Thoracic aorta (tissue), 2 donors: Measurements from ENCODE around the gene IDNK. TPM values are rescaled to one million over a fixed set of nuclear protein-coding genes. Genes with fewer than 3 reads are reported as not detected.

ENCODE experiments used
- ATAC-seq: fragments of 150-250 bp; one replicate; pipeline ENCODE4 v1.8.0; 2017; ENCODE audit warnings: low read depth; ENCODE audit not compliant: insufficient number of reproducible peaks, low FRiP score
- DNase-seq: peaks from one replicate; pipeline ENCODE4 v3.0.0-alpha.2; 2020; ENCODE audit warnings: low spot score
- H3K27ac ChIP-seq, 2 donors: fragments of 200-600 bp; sonication (generic); 1 replicate in 1 of 2; 2 replicates in 1 of 2; pipeline ENCODE4 v1.5.1; 2016; ENCODE audit warnings: mild to moderate bottlenecking in 2 of 2, moderate library complexity in 2 of 2
- H3K27me3 ChIP-seq: fragments of 200-600 bp; sonication (generic); replicated peaks from 2 replicates; pipeline ENCODE4 v1.6.0; 2016; ENCODE audit warnings: mild to moderate bottlenecking; ENCODE audit not compliant: insufficient read depth
- H3K36me3 ChIP-seq: fragments of 200-600 bp; sonication (generic); one replicate; pipeline ENCODE4 v1.5.1; 2016
- H3K4me1 ChIP-seq, 2 donors: fragments of 200-600 bp; sonication (generic); 1 replicate in 1 of 2; 2 replicates in 1 of 2; pipeline versions ENCODE4 v1.5.1 to v1.6.0; 2016; ENCODE audit warnings: low read depth in 2 of 2, mild to moderate bottlenecking in 1 of 2; ENCODE audit not compliant: control insufficient read depth in 1 of 2
- H3K4me3 ChIP-seq: fragments of 200-600 bp; sonication (generic); 2 replicates; pipeline ENCODE4 v1.5.1; 2016; ENCODE audit warnings: mild to moderate bottlenecking
- H3K9me3 ChIP-seq: fragments of 200-600 bp; sonication (generic); 2 replicates; pipeline ENCODE4 v1.5.1; 2016
- total RNA-seq, 2 donors: library from RNA; depleted of rRNA; stranded (reverse); fragments of >200 nt; gene quantifications; one replicate each; pipeline versions ENCODE4 v1.1.0 to v1.2.3, GENCODE V29; 2016
- TF ChIP-seq, protein P1 (sequence below): fragments of 200-600 bp; sonication (generic); IDR thresholded peaks from one replicate; pipeline ENCODE4 v1.5.1; 2019; ENCODE audit warnings: antibody characterized with exemption

The IDNK gene
- total RNA-seq, 2 donors from 2014 or later, result 1.4 to 2.1 TPM

- DNase-seq (no peak), ATAC-seq (no peak)
- H3K27ac ChIP-seq, result no peak overlapping the region
- no peaks in the 10 kb centered on the region for H3K36me3 ChIP-seq
- H3K9me3 ChIP-seq, result no peaks in the 10 kb centered on the region
- no peaks in the 10 kb centered on the region for H3K27me3 ChIP-seq
- TF ChIP-seq, protein P1, sequence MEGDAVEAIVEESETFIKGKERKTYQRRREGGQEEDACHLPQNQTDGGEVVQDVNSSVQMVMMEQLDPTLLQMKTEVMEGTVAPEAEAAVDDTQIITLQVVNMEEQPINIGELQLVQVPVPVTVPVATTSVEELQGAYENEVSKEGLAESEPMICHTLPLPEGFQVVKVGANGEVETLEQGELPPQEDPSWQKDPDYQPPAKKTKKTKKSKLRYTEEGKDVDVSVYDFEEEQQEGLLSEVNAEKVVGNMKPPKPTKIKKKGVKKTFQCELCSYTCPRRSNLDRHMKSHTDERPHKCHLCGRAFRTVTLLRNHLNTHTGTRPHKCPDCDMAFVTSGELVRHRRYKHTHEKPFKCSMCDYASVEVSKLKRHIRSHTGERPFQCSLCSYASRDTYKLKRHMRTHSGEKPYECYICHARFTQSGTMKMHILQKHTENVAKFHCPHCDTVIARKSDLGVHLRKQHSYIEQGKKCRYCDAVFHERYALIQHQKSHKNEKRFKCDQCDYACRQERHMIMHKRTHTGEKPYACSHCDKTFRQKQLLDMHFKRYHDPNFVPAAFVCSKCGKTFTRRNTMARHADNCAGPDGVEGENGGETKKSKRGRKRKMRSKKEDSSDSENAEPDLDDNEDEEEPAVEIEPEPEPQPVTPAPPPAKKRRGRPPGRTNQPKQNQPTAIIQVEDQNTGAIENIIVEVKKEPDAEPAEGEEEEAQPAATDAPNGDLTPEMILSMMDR, result no peak
- no peak overlapping the region for H3K4me3 ChIP-seq
- no peaks in the 10 kb centered on the region for H3K4me1 ChIP-seq
These were observed 5.6 kb upstream of the IDNK start for GRCh38 chr9:83617299-83617698.

- H3K36me3 ChIP-seq, result no peaks in the 10 kb centered on the region
- ATAC-seq (no peak), DNase-seq (no peak)
- H3K4me1 ChIP-seq, result peaks cover 0 to 9% of the 10 kb centered on the region in 2 donors
- no peak overlapping the region for H3K27ac ChIP-seq
- H3K4me3 ChIP-seq, result no peak overlapping the region
- no peaks in the 10 kb centered on the region for H3K9me3 ChIP-seq
- H3K27me3 ChIP-seq, result no peaks in the 10 kb centered on the region
- TF ChIP-seq, protein P1, result peak; percentile 39
These were observed 1.9 kb upstream of the IDNK start for GRCh38 chr9:83620841-83621636.

- DNase-seq (no peak), ATAC-seq (no peak)
- H3K9me3 ChIP-seq, result no peaks in the 10 kb centered on the region
- TF ChIP-seq, protein P1, result no peak
- H3K4me3 ChIP-seq, result peak overlapping the region; percentile 82
- peaks cover 0 to 9% of the 10 kb centered on the region in 2 donors for H3K4me1 ChIP-seq
- no peaks in the 10 kb centered on the region for H3K27me3 ChIP-seq
- H3K27ac ChIP-seq, result peak overlapping the region; percentile 75 to 83
- H3K36me3 ChIP-seq, result peaks cover 4% of the 10 kb centered on the region
These were observed 457 bp upstream of the IDNK start for GRCh38 chr9:83622433-83622938.

GRCh38 chr9:83623679-83624076 is 735 bp downstream of the IDNK start:
- H3K9me3 ChIP-seq, result no peaks in the 10 kb centered on the region
- peaks cover 0 to 9% of the 10 kb centered on the region in 2 donors for H3K4me1 ChIP-seq
- no peaks in the 10 kb centered on the region for H3K27me3 ChIP-seq
- H3K27ac ChIP-seq, result peak overlapping the region; percentile 75 to 83
- no peak for DNase-seq
- peak overlapping the region; percentile 82 for H3K4me3 ChIP-seq
- ATAC-seq, result no peak
- TF ChIP-seq, protein P1, result no peak
- H3K36me3 ChIP-seq, result peaks cover 4% of the 10 kb centered on the region

DNA sequence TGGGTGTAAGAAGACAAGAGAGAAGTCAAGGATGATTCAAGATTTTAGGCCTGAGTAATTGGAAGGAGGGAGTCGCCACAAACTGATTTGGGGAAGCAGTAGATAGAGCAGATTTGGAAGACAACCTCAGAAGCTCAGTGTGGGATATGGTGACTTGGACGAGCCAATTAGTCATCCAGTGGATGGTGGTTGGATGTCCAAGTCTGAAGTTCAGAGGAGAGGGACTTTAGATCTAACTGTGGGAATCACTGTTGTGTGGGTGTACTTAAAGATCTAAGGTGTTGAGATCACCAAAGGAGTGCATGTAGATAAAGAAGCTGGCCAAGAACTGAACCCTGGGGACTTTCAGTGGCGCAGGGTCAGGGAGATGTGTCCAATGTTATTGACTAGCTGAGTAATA is 2.2 kb downstream of the IDNK start:
- Histone ChIP-seq H3K36me3 (peaks cover 4% of the 10 kb centered on the region), H3K27ac (no peak overlapping the region), H3K9me3 (no peaks in the 10 kb centered on the region), H3K4me1 (peaks cover 0 to 9% of the 10 kb centered on the region in 2 donors), H3K4me3 (no peak overlapping the region), H3K27me3 (no peaks in the 10 kb centered on the region)
- ATAC-seq, result no peak
- no peak for DNase-seq
- TF ChIP-seq, protein P1, result no peak
